HS-27A (cell line): Measurements from ENCODE around the gene TBC1D4.
A peak's percentile ranks its signal among the peaks of the same experiment; 100 is the strongest.

Experiments used
- DNase-seq: peaks from one replicate; pipeline ENCODE4 v3.0.0-alpha.2; 2012; ENCODE audit warnings: low read depth, missing footprints

TBC1D4 gene

DNA sequence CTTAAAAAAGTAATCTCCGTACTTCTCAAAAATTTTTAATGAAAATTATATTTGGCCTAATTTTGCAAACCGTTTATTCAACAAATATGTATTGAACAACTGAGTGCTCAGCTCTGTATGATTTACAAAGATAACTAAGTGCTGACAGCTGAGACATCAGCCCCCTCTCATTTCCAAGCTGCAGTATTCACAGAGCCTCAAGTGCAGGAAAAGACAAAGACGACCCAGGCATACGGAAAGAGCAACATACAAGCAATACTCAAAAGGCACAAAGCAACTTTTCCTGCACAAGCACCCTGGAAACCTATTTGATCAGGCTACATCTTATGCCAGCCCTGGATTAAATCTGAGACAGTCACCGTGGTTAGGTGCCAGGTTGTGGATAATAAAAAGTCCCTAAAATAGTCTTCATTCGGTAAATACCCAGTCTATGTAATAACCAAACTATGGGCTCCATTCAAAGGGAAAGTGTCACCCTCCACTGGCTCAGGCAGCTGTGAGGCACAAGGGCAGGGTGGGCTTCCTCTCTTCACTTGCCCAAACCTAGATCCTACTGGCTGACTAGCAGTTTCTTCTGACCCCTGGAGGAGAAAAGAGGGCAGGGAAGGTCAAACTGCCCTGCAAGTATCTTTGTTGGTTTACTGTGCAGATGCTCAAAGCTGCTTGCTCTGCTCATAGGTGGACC is 65.5 kb downstream of the TBC1D4 start:
- no peak for DNase-seq

GRCh38 chr13:75415694-75416093 is 66.3 kb downstream of the TBC1D4 start:
- DNase-seq, result peak; percentile 31

GRCh38 chr13:75415171-75415570 is 66.8 kb downstream of the TBC1D4 start:
- DNase-seq, result no peak

GRCh38 chr13:75414036-75414827 is 67.7 kb downstream of the TBC1D4 start:
- DNase-seq, result no peak

DNA sequence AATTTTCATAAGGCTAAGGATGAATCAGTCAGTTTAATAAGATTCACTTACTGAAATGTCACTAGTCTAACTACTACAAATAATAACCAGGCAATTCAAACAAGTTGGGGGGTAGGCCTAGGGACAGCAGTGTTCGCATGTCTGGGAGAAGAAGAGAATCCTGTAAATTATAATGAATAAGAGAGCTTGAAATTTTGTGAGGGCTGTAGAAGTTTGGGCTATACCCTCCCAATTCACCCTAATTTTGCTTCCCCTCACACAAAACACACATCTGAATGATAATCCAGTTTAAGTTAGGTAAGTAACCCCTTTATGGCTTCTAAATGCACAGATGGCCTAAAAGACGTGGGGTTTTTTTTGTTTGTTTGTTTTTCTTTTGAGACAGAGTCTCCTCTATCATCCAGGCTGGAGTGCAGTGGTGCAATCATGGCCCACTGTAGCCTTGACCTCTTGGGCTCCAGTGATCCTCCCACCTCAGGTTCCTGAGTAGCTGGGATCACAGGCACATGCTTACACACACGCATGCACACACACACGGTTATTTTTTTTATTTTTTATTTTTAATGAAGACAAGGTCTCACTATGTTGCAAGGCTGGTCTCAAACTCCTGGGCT is 69.9 kb downstream of the TBC1D4 start:
- DNase-seq, result no peak

- DNase-seq, result no peak
These were observed 71.8 kb downstream of the TBC1D4 start for GRCh38 chr13:75410207-75410606.

DNA sequence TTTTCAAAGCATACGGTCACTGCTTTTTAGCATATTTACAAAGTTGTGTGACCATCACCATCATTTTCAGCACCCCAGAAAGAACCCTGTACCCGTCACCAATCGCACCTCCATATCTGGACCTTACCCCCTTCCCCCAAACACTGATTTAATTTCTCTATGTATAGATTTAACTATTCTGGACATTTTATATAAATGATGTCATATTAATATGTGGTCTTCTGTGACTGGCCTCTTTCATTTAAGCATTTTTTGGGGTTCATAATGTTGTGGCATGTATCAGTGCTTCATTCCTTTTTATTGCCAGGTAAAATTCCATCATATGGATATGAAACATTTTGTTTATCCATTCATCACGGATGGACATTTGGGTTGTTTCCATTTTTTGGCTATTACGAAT is 74.0 kb downstream of the TBC1D4 start:
- no peak for DNase-seq

GRCh38 chr13:75407473-75407872 is 74.5 kb downstream of the TBC1D4 start:
- DNase-seq, result no peak

- no peak for DNase-seq
These were observed 75.8 kb downstream of the TBC1D4 start for GRCh38 chr13:75405976-75406703.

DNA sequence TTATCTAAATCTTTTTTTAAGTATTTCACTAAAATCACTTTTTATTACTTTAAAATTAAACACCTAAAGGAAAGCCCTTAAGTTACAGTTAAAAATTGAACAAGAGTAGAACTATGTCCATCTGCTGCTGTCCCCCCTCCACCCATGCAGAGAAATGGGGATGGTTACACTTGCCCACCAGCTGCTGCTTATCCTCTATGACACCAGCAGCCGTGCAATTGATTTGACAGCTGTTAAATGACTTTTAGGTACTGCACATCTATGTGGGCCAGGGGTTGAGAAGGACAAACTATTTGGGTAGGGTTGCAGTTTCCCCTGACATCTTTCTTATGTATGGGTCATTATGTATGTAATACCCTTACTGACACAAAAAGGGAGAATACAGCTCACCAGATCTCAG is 77.2 kb downstream of the TBC1D4 start:
- no peak for DNase-seq

DNA sequence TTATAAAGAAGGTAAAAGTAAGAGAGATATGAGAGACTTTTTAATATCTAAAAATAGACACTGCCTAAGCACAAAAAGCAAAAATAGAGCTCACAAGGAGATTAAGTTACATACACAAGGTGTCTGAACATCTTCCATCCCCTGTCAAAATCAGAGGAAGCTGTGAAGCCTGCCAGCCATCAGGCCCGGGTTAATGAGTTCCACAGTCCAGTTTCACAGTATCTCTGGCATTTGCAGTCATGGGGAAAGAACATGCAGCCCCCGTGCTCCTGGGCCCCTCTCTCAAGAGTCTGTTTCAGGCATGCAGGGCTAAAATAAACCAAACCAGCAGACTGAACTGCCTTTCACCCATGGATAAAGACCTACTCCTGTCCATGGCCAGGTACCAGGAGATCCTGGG is 79.2 kb downstream of the TBC1D4 start:
- DNase-seq, result no peak

- no peak for DNase-seq
These were observed 81.2 kb downstream of the TBC1D4 start for GRCh38 chr13:75400775-75401174.

GRCh38 chr13:75399879-75400217 is 82.1 kb downstream of the TBC1D4 start:
- no peak for DNase-seq

- no peak for DNase-seq
These were observed 82.6 kb downstream of the TBC1D4 start for GRCh38 chr13:75399168-75399878.

GRCh38 chr13:75398072-75398471 is 83.9 kb downstream of the TBC1D4 start:
- DNase-seq, result no peak

- DNase-seq, result no peak
These were observed 86.1 kb downstream of the TBC1D4 start for GRCh38 chr13:75395901-75396300.

DNA sequence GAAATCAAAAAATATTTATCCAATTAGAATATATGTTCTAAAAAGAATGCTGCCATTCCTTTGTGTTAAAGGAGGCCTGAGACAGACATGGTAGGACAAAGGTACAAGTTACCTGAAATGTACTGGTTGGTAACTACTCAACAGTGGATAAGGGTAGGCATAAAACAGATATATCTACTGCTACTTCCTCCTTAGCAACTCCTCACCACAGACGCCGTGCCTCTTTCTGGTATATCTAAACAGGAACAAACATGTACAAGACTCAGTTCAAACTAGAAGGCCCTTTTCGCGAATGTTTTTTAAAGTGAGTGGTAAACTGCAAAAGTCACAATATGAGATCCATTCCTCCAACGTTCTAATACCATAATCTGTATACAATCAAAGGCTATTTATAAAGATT is 86.9 kb downstream of the TBC1D4 start:
- no peak for DNase-seq

- no peak for DNase-seq
These were observed 88.0 kb downstream of the TBC1D4 start for GRCh38 chr13:75393839-75394520.

GRCh38 chr13:75391432-75392100 is 90.4 kb downstream of the TBC1D4 start:
- DNase-seq, result no peak

DNA sequence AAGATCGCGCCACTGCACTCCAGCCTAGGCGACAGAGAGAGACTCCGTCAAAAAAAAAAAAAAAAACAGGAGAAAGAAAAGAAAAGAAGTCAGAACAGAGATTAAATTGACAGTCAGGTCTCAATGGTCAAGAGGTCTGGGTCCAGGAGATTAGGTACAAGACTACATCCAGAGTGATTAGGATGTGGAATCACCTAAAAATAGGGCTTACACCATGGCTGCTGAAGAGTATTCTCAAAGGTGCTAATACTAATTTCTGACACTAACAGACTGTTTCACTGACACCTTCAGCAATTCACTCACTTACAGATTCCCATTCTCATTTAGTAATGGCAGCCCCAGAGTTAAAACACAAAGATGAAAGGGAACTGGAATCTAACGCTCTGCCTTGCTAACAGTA is 91.7 kb downstream of the TBC1D4 start:
- no peak for DNase-seq

- DNase-seq, result no peak
These were observed 96.3 kb downstream of the TBC1D4 start for GRCh38 chr13:75385708-75386083.
